Esophagus muscularis mucosa (tissue), 4 donors: ENCODE results near the gene ABHD16A. TPM values are rescaled to one million over a fixed set of nuclear protein-coding genes. Genes with fewer than 3 reads are reported as not detected.
A peak's percentile ranks its signal among the peaks of the same experiment; 100 is the strongest.

Experiments used
- DNase-seq: peaks from one replicate; pipeline ENCODE4 v3.0.0-alpha.2; 2017; ENCODE audit errors: extremely low spot score
- H3K27ac ChIP-seq, 4 donors: fragments of 200-600 bp; sonication (generic); replicated peaks in 1 of 4; 1 replicate in 3 of 4; 2 replicates in 1 of 4; pipeline ENCODE4 v1.5.1; 2016 to 2019; ENCODE audit warnings: mild to moderate bottlenecking in 1 of 4
- H3K27me3 ChIP-seq, 4 donors: fragments of 200-600 bp; sonication (generic); one replicate each; pipeline versions ENCODE4 v1.5.1 to v1.6.0; 2016 to 2019
- H3K36me3 ChIP-seq, 4 donors: fragments of 200-600 bp; sonication (generic); one replicate each; pipeline ENCODE4 v1.5.1; 2016 to 2019
- H3K4me1 ChIP-seq, 4 donors: fragments of 200-600 bp; sonication (generic); one replicate each; pipeline ENCODE4 v1.5.1; 2016 to 2019
- H3K4me3 ChIP-seq, 4 donors: fragments of 200-600 bp; sonication (generic); 1 replicate in 2 of 4; 2 replicates in 2 of 4; pipeline ENCODE4 v1.5.1; 2016 to 2019; ENCODE audit warnings: mild to moderate bottlenecking in 4 of 4, moderate library complexity in 1 of 4
- H3K9me3 ChIP-seq, 4 donors: fragments of 200-600 bp; sonication (generic); 1 replicate in 3 of 4; 2 replicates in 1 of 4; pipeline ENCODE4 v1.5.1; 2016 to 2019
- EP300 ChIP-seq: sonication (generic); formaldehyde crosslinking; IDR thresholded peaks from one replicate; pipeline ENCODE4 v1.6.1; 2017; ENCODE audit warnings: antibody characterized with exemption
- POLR2A ChIP-seq: fragments of 450-650 bp; IDR thresholded peaks from one replicate; pipeline ENCODE4 v1.6.1; 2017; ENCODE audit warnings: antibody characterized with exemption, moderate library complexity, mild to moderate bottlenecking, low read depth
- POLR2AphosphoS5 ChIP-seq, 2 donors: sonication (generic); formaldehyde crosslinking; IDR thresholded peaks; one replicate each; pipeline ENCODE4 v1.6.1; 2017; ENCODE audit warnings: antibody characterized with exemption in 2 of 2
- WGBS: methylation state at CpG from one replicate; pipeline ENCODE4 v1.1.5; 2018; 5-methylcytosine and 5-hydroxymethylcytosine counted together
- intact Hi-C: fragments of 100-400 bp; cut with DNase I; formaldehyde crosslinking; loops from one replicate; pipeline ENCODE4 v1.15.1; 2023
- total RNA-seq, 4 donors: library from RNA; depleted of rRNA; stranded (reverse); fragments of >200 nt; gene quantifications; one replicate each; pipeline versions ENCODE4 v1.1.0 to v1.2.1, GENCODE V29; 2016
- TF ChIP-seq, protein P1 (sequence below), 3 experiments: fragments of 200-600 bp in 2 of 3; fragments of 450-650 bp in 1 of 3; sonication (generic) in 2 of 3; IDR thresholded peaks; one replicate each; pipeline ENCODE4 v1.5.1; 2017 to 2019; ENCODE audit warnings: antibody characterized with exemption in 3 of 3, mild to moderate bottlenecking in 2 of 3, moderate library complexity in 1 of 3

The ABHD16A gene
- total RNA-seq, 4 donors from 2014 or later: 44.9 to 57.9 (median 52.8) TPM

DNA sequence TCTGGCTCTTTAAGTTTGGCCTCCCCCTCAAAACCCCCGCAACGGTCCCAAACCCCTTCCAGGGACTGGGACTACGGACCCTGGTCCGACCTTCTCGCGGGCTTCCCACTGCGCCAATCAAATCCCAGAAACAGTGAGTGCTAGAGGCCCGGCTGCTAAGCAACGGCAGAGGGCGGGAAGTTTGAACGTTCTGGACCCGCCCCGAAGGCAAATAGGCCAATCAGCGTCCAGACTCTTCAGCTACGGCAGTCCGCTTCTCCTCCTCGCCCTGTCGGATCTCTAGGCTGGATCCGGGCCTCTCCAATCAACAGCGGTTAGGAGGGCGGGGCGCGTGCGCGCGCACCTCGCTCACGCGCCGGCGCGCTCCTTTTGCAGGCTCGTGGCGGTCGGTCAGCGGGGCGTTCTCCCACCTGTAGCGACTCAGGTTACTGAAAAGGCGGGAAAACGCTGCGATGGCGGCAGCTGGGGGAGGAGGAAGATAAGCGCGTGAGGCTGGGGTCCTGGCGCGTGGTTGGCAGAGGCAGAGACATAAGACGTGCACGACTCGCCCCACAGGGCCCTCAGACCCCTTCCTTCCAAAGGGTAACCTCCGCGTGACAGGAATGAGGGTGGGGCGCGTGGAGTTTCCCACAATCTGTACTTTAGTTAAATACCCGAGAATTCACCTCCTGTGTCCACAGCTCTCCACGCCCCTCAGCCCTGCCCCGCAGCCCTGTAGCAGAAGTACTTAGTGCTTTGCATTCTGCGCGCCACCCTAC lies 36.7 kb upstream of the ABHD16A start, which contains the start of gene MSH5:
TSS of gene MSH5 (plus strand) at position 367 of the 758 bp plus-strand sequence. CDS start 462 bp downstream, outside the sequence.
- DNase-seq: peak; percentile 100
- H3K4me1 ChIP-seq: peaks cover 29 to 47% (median 43%) of the 10 kb centered on the region in 4 donors
- H3K4me3 ChIP-seq: peak within 1 kb of the TSS; percentile 69 to 78 (median 73)
- H3K27me3 ChIP-seq: no peaks in the 10 kb centered on the region
- peak within 1 kb of the TSS; percentile 48 to 90 (median 78) for H3K27ac ChIP-seq
- intact Hi-C loops: loop anchor here (5.0 kb wide), 1 partner anchor 57 kb away; the partner anchor contains the start of gene VARS1
- 2% methylated on average over 13 of the region's 58 CpGs for WGBS
- H3K36me3 ChIP-seq: peaks cover 0 to 8% (median 0%) of the 10 kb centered on the region in 4 donors
- no peak for TF ChIP-seq EP300
- peak; percentile 84 to 88 for TF ChIP-seq POLR2AphosphoS5 (IDR thresholded peaks at IDR 0.05)
- TF ChIP-seq, protein P1, sequence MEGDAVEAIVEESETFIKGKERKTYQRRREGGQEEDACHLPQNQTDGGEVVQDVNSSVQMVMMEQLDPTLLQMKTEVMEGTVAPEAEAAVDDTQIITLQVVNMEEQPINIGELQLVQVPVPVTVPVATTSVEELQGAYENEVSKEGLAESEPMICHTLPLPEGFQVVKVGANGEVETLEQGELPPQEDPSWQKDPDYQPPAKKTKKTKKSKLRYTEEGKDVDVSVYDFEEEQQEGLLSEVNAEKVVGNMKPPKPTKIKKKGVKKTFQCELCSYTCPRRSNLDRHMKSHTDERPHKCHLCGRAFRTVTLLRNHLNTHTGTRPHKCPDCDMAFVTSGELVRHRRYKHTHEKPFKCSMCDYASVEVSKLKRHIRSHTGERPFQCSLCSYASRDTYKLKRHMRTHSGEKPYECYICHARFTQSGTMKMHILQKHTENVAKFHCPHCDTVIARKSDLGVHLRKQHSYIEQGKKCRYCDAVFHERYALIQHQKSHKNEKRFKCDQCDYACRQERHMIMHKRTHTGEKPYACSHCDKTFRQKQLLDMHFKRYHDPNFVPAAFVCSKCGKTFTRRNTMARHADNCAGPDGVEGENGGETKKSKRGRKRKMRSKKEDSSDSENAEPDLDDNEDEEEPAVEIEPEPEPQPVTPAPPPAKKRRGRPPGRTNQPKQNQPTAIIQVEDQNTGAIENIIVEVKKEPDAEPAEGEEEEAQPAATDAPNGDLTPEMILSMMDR (IDR thresholded peaks at IDR 0.05): peak in 1 of 3 experiments; percentile 12
- no peak for TF ChIP-seq POLR2A
- no peaks in the 10 kb centered on the region for H3K9me3 ChIP-seq

DNA sequence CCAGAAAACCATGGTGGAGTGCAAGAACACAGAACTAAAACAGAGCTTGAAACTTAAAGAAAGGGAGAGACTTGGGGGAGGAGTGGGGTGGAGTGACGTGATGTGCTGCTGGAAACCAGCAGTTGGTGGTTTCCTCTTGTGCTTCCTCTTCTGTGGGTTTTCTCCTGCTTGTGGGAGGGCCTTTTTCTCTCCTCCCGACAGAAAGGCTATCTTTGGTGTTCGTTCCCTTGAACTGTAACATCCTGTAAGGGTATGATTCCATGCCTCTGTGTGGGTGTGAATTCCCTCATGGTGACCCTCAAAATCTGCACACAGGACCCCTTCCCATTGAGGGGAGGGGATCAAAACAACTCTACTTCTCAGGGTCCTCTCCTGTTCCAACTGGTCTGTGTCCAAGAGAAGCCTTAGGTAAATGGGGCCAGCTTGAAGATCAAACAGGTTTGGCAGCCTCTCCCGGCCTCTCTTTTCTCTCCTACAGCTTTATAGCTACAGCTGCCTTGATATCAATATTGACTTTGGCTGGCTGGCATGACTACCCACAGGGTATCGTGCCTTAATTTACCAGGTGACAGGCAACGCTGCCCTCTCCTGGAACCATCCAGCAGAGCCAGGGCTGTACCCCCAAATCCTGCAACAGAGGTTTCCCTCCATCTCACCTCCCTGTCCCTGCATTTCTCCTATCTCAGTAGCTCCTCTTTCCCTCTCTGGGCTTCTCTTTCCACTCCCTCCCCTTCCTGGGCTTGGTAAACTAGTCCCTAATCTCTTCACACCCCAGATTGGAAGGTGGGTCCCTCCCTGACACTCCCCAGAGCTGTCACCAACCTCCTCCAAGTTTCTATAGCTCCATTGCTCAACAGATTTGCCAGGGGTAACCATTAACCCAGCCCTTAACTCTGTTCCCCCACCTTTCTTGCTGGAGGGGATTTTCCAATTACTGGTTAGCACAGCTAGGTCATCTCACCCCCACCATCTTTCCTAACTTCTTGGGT lies 35.2 kb upstream of the ABHD16A start:
- intact Hi-C loops: loop anchor here (5.0 kb wide), 1 partner anchor 59 kb away; the partner anchor contains the start of gene VARS1
- Histone ChIP-seq H3K9me3 (no peaks in the 10 kb centered on the region), H3K4me1 (peaks cover 43 to 62% (median 58%) of the 10 kb centered on the region in 4 donors), H3K27me3 (no peaks in the 10 kb centered on the region), H3K4me3 (no peak overlapping the region), H3K27ac (peak overlapping the region; percentile 86 to 93 (median 90)), H3K36me3 (peaks cover 8 to 19% (median 9%) of the 10 kb centered on the region in 4 donors)
- no peak for DNase-seq
- TF ChIP-seq POLR2AphosphoS5 (IDR thresholded peaks at IDR 0.05): peak; percentile 44 to 64
- TF ChIP-seq, protein P1 (IDR thresholded peaks at IDR 0.05): no peak
- WGBS: 23% methylated on average over 6 of the region's 6 CpGs

DNA sequence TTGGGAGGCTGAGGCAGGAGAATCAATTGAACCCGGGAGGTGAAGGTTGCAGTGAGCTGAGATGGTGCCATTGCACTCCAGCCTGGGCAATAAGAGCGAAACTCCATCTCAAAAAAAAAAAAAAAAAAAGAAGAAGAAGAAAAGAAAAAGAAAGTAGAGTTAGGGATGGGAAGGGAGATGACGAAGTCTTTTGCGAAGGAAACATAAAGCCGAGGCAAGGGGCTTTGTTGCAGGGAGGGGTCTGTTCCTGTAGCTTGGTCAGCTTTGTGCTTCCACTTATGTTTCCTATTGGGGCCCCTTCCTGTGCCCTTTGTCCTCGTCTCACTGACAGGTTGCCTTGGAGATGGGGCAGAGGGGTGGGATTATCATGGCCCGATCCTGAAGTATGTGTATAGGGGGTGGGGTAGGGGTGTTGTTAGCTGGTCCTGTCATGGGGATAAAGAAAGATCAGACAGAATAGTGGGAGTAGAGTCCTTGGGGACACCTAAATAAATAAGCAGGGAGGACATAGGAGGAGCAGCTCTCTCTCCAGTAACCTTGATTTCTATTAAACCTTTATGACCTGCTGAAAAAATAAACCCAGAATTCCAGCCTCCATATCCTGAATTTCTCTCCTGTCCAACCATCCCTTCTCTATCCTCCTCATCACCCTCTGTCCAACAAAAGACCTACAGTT lies 34.3 kb upstream of the ABHD16A start:
- WGBS: 63% methylated on average over 7 of the region's 7 CpGs
- Histone ChIP-seq H3K36me3 (peaks cover 15 to 27% (median 17%) of the 10 kb centered on the region in 4 donors), H3K27me3 (no peaks in the 10 kb centered on the region), H3K27ac (peak overlapping the region; percentile 86 to 93 (median 90)), H3K9me3 (no peaks in the 10 kb centered on the region), H3K4me1 (peaks cover 48 to 67% (median 61%) of the 10 kb centered on the region in 4 donors), H3K4me3 (peak overlapping the region in 3 of 4 donors; percentile 1 to 81 (median 72))
- intact Hi-C loops: loop anchor here (5.0 kb wide), 1 partner anchor 60 kb away; the partner anchor contains the start of gene VARS1
- DNase-seq: no peak
- no peak for TF ChIP-seq POLR2A
- no peak for TF ChIP-seq POLR2AphosphoS5 (IDR thresholded peaks at IDR 0.05)
- TF ChIP-seq, protein P1 (IDR thresholded peaks at IDR 0.05): no peak
- TF ChIP-seq EP300: no peak

DNA sequence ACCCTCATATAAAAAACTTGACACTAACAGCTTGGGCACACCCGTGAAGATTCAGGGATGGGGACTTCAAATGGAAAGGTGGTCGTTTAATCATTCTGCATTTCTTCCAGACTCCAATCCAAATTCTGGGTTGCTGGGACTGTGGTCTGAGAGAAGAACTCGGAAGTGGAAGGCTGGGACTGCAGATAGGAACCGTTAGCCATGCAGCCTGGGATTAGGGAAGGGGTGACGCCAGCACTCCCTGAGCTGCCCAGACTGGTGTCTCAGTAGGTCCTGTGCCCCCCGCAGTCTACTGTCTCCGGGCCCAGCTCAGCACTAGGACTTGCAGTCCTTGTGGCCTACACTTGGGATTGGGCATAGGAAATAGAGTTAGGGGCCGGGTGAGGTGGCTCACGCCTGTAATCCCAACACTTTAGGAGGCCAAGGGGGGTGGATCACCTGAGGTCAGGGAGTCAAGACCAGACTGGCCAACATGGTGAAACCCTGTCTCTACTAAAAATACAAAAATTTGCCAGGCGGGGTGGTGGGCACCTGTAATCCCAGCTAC lies 33.7 kb upstream of the ABHD16A start:
- Histone ChIP-seq H3K27ac (peak overlapping the region; percentile 86 to 93 (median 90)), H3K4me1 (peaks cover 51 to 71% (median 62%) of the 10 kb centered on the region in 4 donors), H3K36me3 (peaks cover 21 to 27% (median 23%) of the 10 kb centered on the region in 4 donors), H3K4me3 (peak overlapping the region; percentile 68 to 84 (median 76)), H3K9me3 (no peaks in the 10 kb centered on the region), H3K27me3 (no peaks in the 10 kb centered on the region)
- TF ChIP-seq, protein P1 (IDR thresholded peaks at IDR 0.05): no peak
- TF ChIP-seq POLR2AphosphoS5 (IDR thresholded peaks at IDR 0.05): no peak
- DNase-seq: no peak
- intact Hi-C loops: loop anchor here (5.0 kb wide), 1 partner anchor 60 kb away; the partner anchor contains the start of gene VARS1
- WGBS: 28% methylated on average over 9 of the region's 10 CpGs
